Fibroblast of lung (primary cell): Measurements from ENCODE around the gene MRTFA.

Experiments
- CTCF ChIP-seq, 2 donors: IDR thresholded peaks in 1 of 2; conservative IDR thresholded peaks in 1 of 2; 1 replicate in 1 of 2; 2 replicates in 1 of 2; pipeline ENCODE4 v1.5.1; 2011 to 2012; ENCODE audit warnings: low read length in 2 of 2, control low read depth in 1 of 2, inconsistent platforms in 1 of 2, low read depth in 1 of 2, mild to moderate bottlenecking in 1 of 2
- EZH2 ChIP-seq: IDR thresholded peaks from 2 replicates; pipeline ENCODE4 v1.5.1; 2012; ENCODE audit warnings: low read length, control low read depth, mild to moderate bottlenecking; ENCODE audit errors: missing control alignments

GRCh38 chr22:40396882-40397281 lies 239.6 kb downstream of the MRTFA start:
- TF ChIP-seq EZH2 (no peak), CTCF (conservative IDR thresholded peaks at IDR 0.05 in 1 of 2, IDR thresholded peaks at IDR 0.05 in 1 of 2; ENCODE audit: low read depth in 1 of 2, low read length in 2 of 2) (no peak)
